Gastrocnemius medialis (tissue), 4 donors: ENCODE data around the gene ADGRD1.

Source experiments
- CTCF ChIP-seq, 5 experiments: fragments of 450-650 bp in 3 of 5; fragments of 200-600 bp in 2 of 5; sonication (generic) in 2 of 5; IDR thresholded peaks in 4 of 5; conservative IDR thresholded peaks in 1 of 5; 1 replicate in 4 of 5; 2 replicates in 1 of 5; pipeline ENCODE4 v1.5.1; 2016 to 2019; ENCODE audit warnings: antibody characterized with exemption in 5 of 5, mild to moderate bottlenecking in 3 of 5, moderate library complexity in 3 of 5
- POLR2A ChIP-seq, 2 donors: fragments of 450-650 bp; IDR thresholded peaks; one replicate each; pipeline ENCODE4 v1.6.1; 2017; ENCODE audit warnings: antibody characterized with exemption in 2 of 2, mild to moderate bottlenecking in 2 of 2, moderate library complexity in 2 of 2

GRCh38 chr12:131030472-131031328 is 77.0 kb downstream of the ADGRD1 start:
- no peak for TF ChIP-seq POLR2A (IDR thresholded peaks at IDR 0.05)
- no peak for TF ChIP-seq CTCF (IDR thresholded peaks at IDR 0.05 in 4 of 5, conservative IDR thresholded peaks at IDR 0.05 in 1 of 5)
